HepG2 (cell line): ENCODE measurements around the gene NFE2L1. TPM values are rescaled to one million over a fixed set of nuclear protein-coding genes. Genes with fewer than 3 reads are reported as not detected.

Experiments used
- ARID2 ChIP-seq: sonication (generic); formaldehyde crosslinking; IDR thresholded peaks from 2 replicates; pipeline ENCODE4 v1.8.1; 2022; ENCODE audit warnings: mild to moderate bottlenecking, missing genetic modification reagents, borderline replicate concordance
- ESRRA ChIP-seq: sonication (generic); formaldehyde crosslinking; IDR thresholded peaks from 2 replicates; pipeline ENCODE4 v1.5.1; 2020; ENCODE audit warnings: mild to moderate bottlenecking, low read depth, missing genetic modification reagents
- EZH2 ChIP-seq: conservative IDR thresholded peaks from 2 replicates; pipeline ENCODE4 v1.6.1; 2012; ENCODE audit warnings: mild to moderate bottlenecking, low read depth, low read length, moderate library complexity
- GATAD1 ChIP-seq: IDR thresholded peaks from 2 replicates; pipeline ENCODE4 v1.6.1; 2016; ENCODE audit warnings: missing genetic modification reagents, missing compliant biosample characterization
- MBD4 ChIP-seq: IDR thresholded peaks from 2 replicates; pipeline ENCODE4 v1.6.1; 2012; ENCODE audit warnings: low read length, inconsistent platforms, borderline replicate concordance
- NR2F1 ChIP-seq, 2 experiments: fragments of 450-650 bp in 1 of 2; formaldehyde crosslinking in 1 of 2; IDR thresholded peaks; 2 replicates each; pipeline versions ENCODE4 v1.5.0 to v1.6.1; 2016 to 2020; ENCODE audit warnings: mild to moderate bottlenecking in 1 of 2, missing compliant biosample characterization in 1 of 2, missing genetic modification reagents in 1 of 2, moderate library complexity in 1 of 2
- PHB2 ChIP-seq: fragments of 450-650 bp; IDR thresholded peaks from 2 replicates; pipeline ENCODE4 v1.6.1; 2018; ENCODE audit not compliant: partially characterized antibody
- PHF20 ChIP-seq: sonication (generic); formaldehyde crosslinking; IDR thresholded peaks from 2 replicates; pipeline ENCODE4 v1.5.0; 2020; ENCODE audit warnings: mild to moderate bottlenecking, missing genetic modification reagents
- SKI ChIP-seq: fragments of 450-650 bp; IDR thresholded peaks from one replicate; pipeline ENCODE4 v1.6.1; 2018; ENCODE audit warnings: mild to moderate bottlenecking; ENCODE audit not compliant: partially characterized antibody
- SP140L ChIP-seq: sonication (generic); formaldehyde crosslinking; IDR thresholded peaks from 2 replicates; pipeline ENCODE4 v1.4.0; 2020; ENCODE audit warnings: missing genetic modification reagents, borderline replicate concordance
- SRY ChIP-seq: sonication (generic); formaldehyde crosslinking; IDR thresholded peaks from 2 replicates; pipeline ENCODE4 v1.8.0; 2022; ENCODE audit warnings: mild to moderate bottlenecking, missing genetic modification reagents
- TARDBP ChIP-seq: sonication (generic); formaldehyde crosslinking; IDR thresholded peaks from 2 replicates; pipeline ENCODE4 v1.8.0; 2022; ENCODE audit warnings: mild to moderate bottlenecking, missing genetic modification reagents
- TFDP2 ChIP-seq: sonication (generic); formaldehyde crosslinking; IDR thresholded peaks from 2 replicates; pipeline ENCODE4 v1.4.0; 2020; ENCODE audit warnings: missing genetic modification reagents
- THAP11 ChIP-seq: IDR thresholded peaks from 2 replicates; pipeline ENCODE4 v1.6.1; 2016; ENCODE audit warnings: missing biosample characterization, missing genetic modification reagents
- ZC3H13 ChIP-seq: sonication (generic); formaldehyde crosslinking; IDR thresholded peaks from 2 replicates; pipeline ENCODE4 v1.8.1; 2023; ENCODE audit warnings: mild to moderate bottlenecking, missing genetic modification reagents, moderate library complexity
- ZFY ChIP-seq: sonication (generic); formaldehyde crosslinking; IDR thresholded peaks from 2 replicates; pipeline ENCODE4 v1.4.0; 2020; ENCODE audit warnings: missing genetic modification reagents
- ZGPAT ChIP-seq: IDR thresholded peaks from 2 replicates; pipeline ENCODE4 v1.6.1; 2016; ENCODE audit warnings: mild to moderate bottlenecking
- ZNF280D ChIP-seq: sonication (generic); formaldehyde crosslinking; IDR thresholded peaks from 2 replicates; pipeline ENCODE4 v1.5.1; 2020; ENCODE audit warnings: mild to moderate bottlenecking, missing genetic modification reagents
- ZNF563 ChIP-seq: sonication (generic); formaldehyde crosslinking; IDR thresholded peaks from 2 replicates; pipeline ENCODE4 v1.8.0; 2022; ENCODE audit warnings: mild to moderate bottlenecking, moderate library complexity, missing genetic modification reagents
- ZNF703 ChIP-seq: sonication (generic); formaldehyde crosslinking; IDR thresholded peaks from 2 replicates; pipeline ENCODE4 v1.5.1; 2020; ENCODE audit warnings: missing genetic modification reagents, mild to moderate bottlenecking, moderate library complexity, borderline replicate concordance
- ZNF709 ChIP-seq: sonication (generic); formaldehyde crosslinking; IDR thresholded peaks from 2 replicates; pipeline ENCODE4 v1.5.0; 2020; ENCODE audit warnings: mild to moderate bottlenecking, missing genetic modification reagents
- ZNF75D ChIP-seq: sonication (generic); formaldehyde crosslinking; IDR thresholded peaks from 2 replicates; pipeline ENCODE4 v1.8.1; 2023; ENCODE audit warnings: missing genetic modification reagents, mild to moderate bottlenecking, borderline replicate concordance
- ZNF841 ChIP-seq: sonication (generic); formaldehyde crosslinking; IDR thresholded peaks from 2 replicates; pipeline ENCODE4 v1.8.1; 2023; ENCODE audit warnings: missing genetic modification reagents, borderline replicate concordance
- polyA plus RNA-seq, 8 experiments: library from polyadenylated mRNA; depleted of rRNA in 3 of 8; stranded (reverse) in 7 of 8; unstranded in 1 of 8; fragments of >200 nt; fragmentation: Illumina TruSeq in 4 of 8; extraction: Trizol in 4 of 8; gene quantifications; 2 replicates each; pipeline versions ENCODE4 v1.2.1 to v1.2.3, GENCODE V29; 2011 to 2016; ENCODE audit warnings: low read depth in 4 of 8, missing spikeins in 1 of 8, mixed read lengths in 1 of 8; ENCODE audit not compliant: insufficient read depth in 1 of 8
- total RNA-seq, 5 experiments: library from RNA; depleted of rRNA; stranded (reverse); fragments of >200 nt; fragmentation: Illumina TruSeq; extraction: Trizol; gene quantifications; 2 replicates each; pipeline ENCODE4 v1.2.3, GENCODE V29; 2016; ENCODE audit warnings: low read depth in 1 of 5
- TF ChIP-seq, protein P1 (sequence below): IDR thresholded peaks from 2 replicates; pipeline ENCODE4 v1.6.1; 2016

Gene NFE2L1
- total and polyA plus RNA-seq, 2 of the 13 experiments (the other 11 are each of a cell fraction or from before 2014, with no cell fraction given): 67.0 to 234 TPM

DNA sequence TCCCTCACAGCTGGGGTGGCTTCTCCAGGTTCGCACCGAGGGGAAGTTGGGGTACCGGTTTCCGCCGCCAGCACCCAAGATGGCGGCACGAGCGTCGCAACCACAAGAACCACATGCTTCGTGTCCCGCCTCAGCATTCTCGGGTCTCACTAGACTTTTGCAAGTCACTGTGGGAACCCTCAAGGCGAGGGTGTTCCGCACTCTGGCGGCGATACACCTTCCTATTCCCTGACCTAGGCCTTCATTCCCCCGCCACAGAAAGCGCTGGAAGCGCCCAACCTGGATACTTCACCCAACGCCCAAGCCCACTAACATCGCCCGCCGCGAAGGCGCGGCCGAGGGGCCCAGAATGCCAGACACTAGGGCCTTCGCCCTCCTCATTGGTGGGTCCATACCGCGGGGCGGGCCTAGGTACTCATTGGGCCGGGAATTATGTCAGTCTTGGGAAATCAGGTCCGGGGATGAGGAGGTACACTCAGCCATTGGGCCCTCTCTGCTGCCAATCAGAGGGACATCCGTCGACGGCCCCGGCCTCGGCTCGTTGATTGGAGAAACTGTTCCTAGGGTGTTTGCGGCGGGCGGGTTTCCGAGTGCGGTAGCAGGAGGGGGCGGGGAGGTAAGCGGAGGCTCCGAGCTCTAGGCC, at the start of gene NFE2L1 (continued):
- TF ChIP-seq TFDP2 (CRISPR knock-in tag) (no peak; the same call in 1 of the 2 replicates), ZC3H13 (CRISPR knock-in tag) (no peak), SKI (no peak), TARDBP (CRISPR knock-in tag) (no peak; the same call in 1 of the 2 replicates), PHB2 (no peak), ZGPAT (CRISPR knock-in tag) (peak; percentile 44; the same call in 1 of the 2 replicates), ZNF703 (CRISPR knock-in tag) (peak; percentile 90), ZNF75D (CRISPR knock-in tag) (no peak), ZNF280D (CRISPR knock-in tag) (peak; percentile 95), GATAD1 (peak; percentile 24; the same call in 1 of the 2 replicates), PHF20 (peak; percentile 73), NR2F1 (CRISPR knock-in tag; IDR thresholded peaks at IDR 0.05) (no peak), SP140L (CRISPR knock-in tag) (no peak), MBD4 (no peak), THAP11 (CRISPR knock-in tag) (no peak; the same call in none of the 2 replicates), EZH2 (no peak), ZFY (CRISPR knock-in tag) (no peak), ZNF709 (CRISPR knock-in tag) (peak; percentile 73; the same call in 1 of the 2 replicates), ZNF563 (CRISPR knock-in tag) (peak; percentile 91), SRY (peak; percentile 85; the same call in 1 of the 2 replicates), ZNF841 (CRISPR knock-in tag) (0 out of 2 replicates have a peak, but pooled peaks have one; percentile 53), ESRRA (CRISPR knock-in tag) (peak; percentile 36; the same call in 1 of the 2 replicates), ARID2 (peak; percentile 82; the same call in 1 of the 2 replicates)
- TF ChIP-seq, protein P1, sequence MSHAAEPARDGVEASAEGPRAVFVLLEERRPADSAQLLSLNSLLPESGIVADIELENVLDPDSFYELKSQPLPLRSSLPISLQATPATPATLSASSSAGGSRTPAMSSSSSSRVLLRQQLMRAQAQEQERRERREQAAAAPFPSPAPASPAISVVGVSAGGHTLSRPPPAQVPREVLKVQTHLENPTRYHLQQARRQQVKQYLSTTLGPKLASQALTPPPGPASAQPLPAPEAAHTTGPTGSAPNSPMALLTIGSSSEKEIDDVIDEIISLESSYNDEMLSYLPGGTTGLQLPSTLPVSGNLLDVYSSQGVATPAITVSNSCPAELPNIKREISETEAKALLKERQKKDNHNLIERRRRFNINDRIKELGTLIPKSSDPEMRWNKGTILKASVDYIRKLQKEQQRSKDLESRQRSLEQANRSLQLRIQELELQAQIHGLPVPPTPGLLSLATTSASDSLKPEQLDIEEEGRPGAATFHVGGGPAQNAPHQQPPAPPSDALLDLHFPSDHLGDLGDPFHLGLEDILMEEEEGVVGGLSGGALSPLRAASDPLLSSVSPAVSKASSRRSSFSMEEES (CRISPR knock-in tag): 0 out of 2 replicates have a peak, but pooled peaks have one; percentile 41
